Kidney epithelial cell (primary cell): ENCODE results near the gene PTH1R. TPM values are rescaled to one million over a fixed set of nuclear protein-coding genes. Genes with fewer than 3 reads are reported as not detected.

ENCODE experiments used
- DNase-seq: peaks from one replicate; pipeline ENCODE4 v3.0.0-alpha.2; 2010; ENCODE audit warnings: low read depth
- H3K27me3 ChIP-seq: 2 replicates; pipeline ENCODE4 v1.6.0; 2011; ENCODE audit warnings: low read length; ENCODE audit not compliant: control insufficient read depth, insufficient read depth
- H3K36me3 ChIP-seq: 2 replicates; pipeline ENCODE4 v1.5.1; 2011; ENCODE audit warnings: low read length; ENCODE audit not compliant: control insufficient read depth, insufficient read depth
- H3K4me3 ChIP-seq: 2 replicates; pipeline ENCODE4 v1.5.1; 2011; ENCODE audit warnings: low read depth, mild to moderate bottlenecking, control low read depth, low read length
- CTCF ChIP-seq: IDR thresholded peaks from 2 replicates; pipeline ENCODE4 v1.5.1; 2011; ENCODE audit warnings: mild to moderate bottlenecking, moderate library complexity, low read length, control low read depth, inconsistent platforms; ENCODE audit not compliant: insufficient read depth, poor library complexity, severe bottlenecking
- total RNA-seq: library from RNA; depleted of rRNA; stranded (reverse); fragments of >200 nt; gene quantifications from 2 replicates; pipeline ENCODE4 v1.2.3, GENCODE V29; 2015

The PTH1R gene
- total RNA-seq, 1 donor from 2014 or later: 2.1 TPM

- Histone ChIP-seq H3K36me3 (peaks cover 4% of the 10 kb centered on the region), H3K27me3 (no peaks in the 10 kb centered on the region), H3K4me3 (no peak overlapping the region)
- no peak for TF ChIP-seq CTCF
- DNase-seq: no peak
Measured at GRCh38 chr3:46918634-46919033, 41.1 kb downstream of the PTH1R start.

GRCh38 chr3:46921041-46921440 is 43.5 kb downstream of the PTH1R start:
- DNase-seq: no peak
- Histone ChIP-seq H3K4me3 (no peak overlapping the region), H3K27me3 (no peaks in the 10 kb centered on the region), H3K36me3 (peaks cover 7% of the 10 kb centered on the region)
- TF ChIP-seq CTCF: no peak

GRCh38 chr3:46921871-46922271 is 44.4 kb downstream of the PTH1R start:
- TF ChIP-seq CTCF: no peak
- no peaks in the 10 kb centered on the region for H3K27me3 ChIP-seq
- no peak overlapping the region for H3K4me3 ChIP-seq
- H3K36me3 ChIP-seq: peaks cover 8% of the 10 kb centered on the region
- no peak for DNase-seq

GRCh38 chr3:46922426-46922825 is 44.9 kb downstream of the PTH1R start:
- Histone ChIP-seq H3K4me3 (no peak overlapping the region), H3K27me3 (no peaks in the 10 kb centered on the region), H3K36me3 (peaks cover 6% of the 10 kb centered on the region)
- no peak for TF ChIP-seq CTCF
- no peak for DNase-seq

GRCh38 chr3:46922871-46923558 is 45.5 kb downstream of the PTH1R start:
- DNase-seq: no peak
- H3K27me3 ChIP-seq: no peaks in the 10 kb centered on the region
- H3K36me3 ChIP-seq: peaks cover 6% of the 10 kb centered on the region
- TF ChIP-seq CTCF: no peak
- H3K4me3 ChIP-seq: no peak overlapping the region
